Calu3 (cell line): ENCODE data around the gene SLC35F1. TPM values are rescaled to one million over a fixed set of nuclear protein-coding genes. Genes with fewer than 3 reads are reported as not detected.

Experiments used
- BruUV-seq: library from RNA; stranded (reverse); fragments of 400-500 nt; replicated peaks from 2 replicates; lab custom pipeline; 2021; lab: Mats Ljungman, UMichigan
- CTCF ChIA-PET: fragments of 300-600 bp; sonication (Branson Sonifier 250); formaldehyde crosslinking; loops from one replicate; lab custom pipeline; 2022; ENCODE audit warnings: antibody characterized with exemption; lab: Charles Lee
- DNase-seq: peaks from one replicate; pipeline ENCODE4 v3.0.0; 2022
- H3K27ac Mint-ChIP-seq: one replicate; pipeline ENCODE4 v1.8.0; 2022; ENCODE audit warnings: mixed read lengths; ENCODE audit not compliant: unreplicated experiment
- H3K27me3 Mint-ChIP-seq: one replicate; pipeline ENCODE4 v1.8.0; 2022; ENCODE audit warnings: mixed read lengths; ENCODE audit not compliant: unreplicated experiment
- H3K36me3 Mint-ChIP-seq: one replicate; pipeline ENCODE4 v1.8.0; 2022; ENCODE audit warnings: mild to moderate bottlenecking, moderate library complexity, mixed read lengths; ENCODE audit not compliant: insufficient read depth, unreplicated experiment
- H3K4me1 Mint-ChIP-seq: one replicate; pipeline ENCODE4 v1.8.0; 2022; ENCODE audit warnings: mild to moderate bottlenecking, low read depth, mixed read lengths; ENCODE audit not compliant: unreplicated experiment
- H3K4me3 Mint-ChIP-seq: one replicate; pipeline ENCODE4 v1.8.0; 2022; ENCODE audit warnings: mild to moderate bottlenecking, low read depth, moderate library complexity, mixed read lengths; ENCODE audit not compliant: unreplicated experiment
- H3K9me3 Mint-ChIP-seq: one replicate; pipeline ENCODE4 v1.8.0; 2022; ENCODE audit warnings: low read depth, mixed read lengths; ENCODE audit not compliant: unreplicated experiment
- CTCF ChIP-seq: fragments of 200-600 bp; IDR thresholded peaks from one replicate; pipeline ENCODE4 v1.8.0; 2022; ENCODE audit warnings: antibody characterized with exemption; ENCODE audit not compliant: unreplicated experiment
- intact Hi-C: fragments of 100-400 bp; cut with micrococcal nuclease; formaldehyde crosslinking; loops from one replicate; pipeline ENCODE4 v1.10.0; 2022; ENCODE audit not compliant: unreplicated experiment
- total RNA-seq: library from RNA; stranded (reverse); gene quantifications from 2 replicates; pipeline ENCODE4 v1.2.3, GENCODE V29; 2022

The SLC35F1 gene
- total RNA-seq, 1 experiment from 2014 or later = not detected

- H3K4me3 Mint-ChIP-seq = no peak overlapping the region
- no peak overlapping the region for H3K27ac Mint-ChIP-seq
Measured at GRCh38 chr6:118228886-118229285, 321.8 kb downstream of the SLC35F1 start.

GRCh38 chr6:118240878-118241528 lies 333.9 kb downstream of the SLC35F1 start:
- TF ChIP-seq CTCF = no peak
- H3K4me3 Mint-ChIP-seq = no peak overlapping the region
- no peaks in the 10 kb centered on the region for H3K4me1 Mint-ChIP-seq
- peaks cover 37% of the 10 kb centered on the region for H3K27me3 Mint-ChIP-seq
- CTCF ChIA-PET = no interaction called here
- H3K9me3 Mint-ChIP-seq = no peaks in the 10 kb centered on the region
- BruUV-seq = no TSS peak
- H3K27ac Mint-ChIP-seq = no peak overlapping the region
- H3K36me3 Mint-ChIP-seq = no peaks in the 10 kb centered on the region
- no peak for DNase-seq
- intact Hi-C loops = no loop called here

More at GRCh38 chr6:118228886-118229285, 321.8 kb downstream of the SLC35F1 start:
- intact Hi-C loops = no loop called here
- peaks cover 3% of the 10 kb centered on the region for H3K9me3 Mint-ChIP-seq
- CTCF ChIA-PET = no interaction called here
- H3K27me3 Mint-ChIP-seq = no peaks in the 10 kb centered on the region
- H3K36me3 Mint-ChIP-seq = no peaks in the 10 kb centered on the region
- no TSS peak for BruUV-seq
- TF ChIP-seq CTCF = no peak
- no peaks in the 10 kb centered on the region for H3K4me1 Mint-ChIP-seq
- DNase-seq = no peak

GRCh38 chr6:118246406-118246805 lies 339.3 kb downstream of the SLC35F1 start:
- TF ChIP-seq CTCF = no peak
- Mint-ChIP-seq H3K27me3 (peaks cover 35% of the 10 kb centered on the region), H3K9me3 (no peaks in the 10 kb centered on the region), H3K4me1 (no peaks in the 10 kb centered on the region), H3K4me3 (no peak overlapping the region), H3K27ac (no peak overlapping the region), H3K36me3 (no peaks in the 10 kb centered on the region)
- intact Hi-C loops = no loop called here
- no TSS peak for BruUV-seq
- DNase-seq = no peak
- CTCF ChIA-PET = no interaction called here

GRCh38 chr6:118248171-118248570 lies 341.1 kb downstream of the SLC35F1 start:
- DNase-seq = no peak
- TF ChIP-seq CTCF = no peak
- Mint-ChIP-seq H3K36me3 (no peaks in the 10 kb centered on the region), H3K27ac (no peak overlapping the region), H3K4me1 (no peaks in the 10 kb centered on the region), H3K4me3 (no peak overlapping the region), H3K9me3 (no peaks in the 10 kb centered on the region), H3K27me3 (peaks cover 35% of the 10 kb centered on the region)
- intact Hi-C loops = no loop called here
- no TSS peak for BruUV-seq
- CTCF ChIA-PET = no interaction called here
